ENCODE measurements around the gene TMEM154. TPM values are rescaled to one million over a fixed set of nuclear protein-coding genes. Genes with fewer than 3 reads are reported as not detected.

Gene TMEM154
- total RNA-seq, 1 experiment from 2014 or later: 23.3 TPM

GRCh38 chr4:152700151-152700550, 20.4 kb upstream of the TMEM154 start:
- Mint-ChIP-seq H3K9me3 (ENCODE audit: low read depth, unreplicated experiment) (peaks cover 9% of the 10 kb centered on the region), H3K36me3 (ENCODE audit: insufficient read depth, unreplicated experiment) (no peaks in the 10 kb centered on the region), H3K4me1 (ENCODE audit: low read depth, unreplicated experiment) (peaks cover 18% of the 10 kb centered on the region), H3K4me3 (ENCODE audit: low read depth, unreplicated experiment) (no peak overlapping the region), H3K27ac (ENCODE audit: unreplicated experiment) (no peak overlapping the region), H3K27me3 (ENCODE audit: unreplicated experiment) (no peaks in the 10 kb centered on the region)
- TF ChIP-seq CTCF (IDR thresholded peaks at IDR 0.05; ENCODE audit: unreplicated experiment): no peak
- intact Hi-C loops (cut with micrococcal nuclease; ENCODE audit: unreplicated experiment): no loop called here
- no peak for DNase-seq
- BruUV-seq (replicated peaks): no TSS peak
- CTCF ChIA-PET: no interaction called here

- no TSS peak for BruUV-seq (replicated peaks)
- Mint-ChIP-seq H3K36me3 (ENCODE audit: insufficient read depth, unreplicated experiment) (no peaks in the 10 kb centered on the region), H3K4me3 (ENCODE audit: low read depth, unreplicated experiment) (no peak overlapping the region), H3K4me1 (ENCODE audit: low read depth, unreplicated experiment) (peaks cover 18% of the 10 kb centered on the region), H3K9me3 (ENCODE audit: low read depth, unreplicated experiment) (peaks cover 3% of the 10 kb centered on the region), H3K27me3 (ENCODE audit: unreplicated experiment) (no peaks in the 10 kb centered on the region), H3K27ac (ENCODE audit: unreplicated experiment) (no peak overlapping the region)
- no peak for DNase-seq
- intact Hi-C loops (cut with micrococcal nuclease; ENCODE audit: unreplicated experiment): no loop called here
- CTCF ChIA-PET: no interaction called here
- no peak for TF ChIP-seq CTCF (IDR thresholded peaks at IDR 0.05; ENCODE audit: unreplicated experiment)
Measured at GRCh38 chr4:152699313-152699712, 19.5 kb upstream of the TMEM154 start.

GRCh38 chr4:152698089-152698499, 18.3 kb upstream of the TMEM154 start:
- BruUV-seq (replicated peaks): no TSS peak
- Mint-ChIP-seq H3K27ac (ENCODE audit: unreplicated experiment) (peak overlapping the region; percentile 91), H3K4me3 (ENCODE audit: low read depth, unreplicated experiment) (no peak overlapping the region), H3K4me1 (ENCODE audit: low read depth, unreplicated experiment) (peaks cover 18% of the 10 kb centered on the region), H3K36me3 (ENCODE audit: insufficient read depth, unreplicated experiment) (no peaks in the 10 kb centered on the region), H3K9me3 (ENCODE audit: low read depth, unreplicated experiment) (peaks cover 3% of the 10 kb centered on the region), H3K27me3 (ENCODE audit: unreplicated experiment) (no peaks in the 10 kb centered on the region)
- no peak for DNase-seq
- CTCF ChIA-PET: no interaction called here
- intact Hi-C loops (cut with micrococcal nuclease; ENCODE audit: unreplicated experiment): no loop called here
- no peak for TF ChIP-seq CTCF (IDR thresholded peaks at IDR 0.05; ENCODE audit: unreplicated experiment)

GRCh38 chr4:152697284-152698088, 17.7 kb upstream of the TMEM154 start:
- Mint-ChIP-seq H3K36me3 (ENCODE audit: insufficient read depth, unreplicated experiment) (no peaks in the 10 kb centered on the region), H3K27me3 (ENCODE audit: unreplicated experiment) (no peaks in the 10 kb centered on the region), H3K27ac (ENCODE audit: unreplicated experiment) (peak overlapping the region; percentile 91), H3K4me1 (ENCODE audit: low read depth, unreplicated experiment) (peaks cover 18% of the 10 kb centered on the region), H3K9me3 (ENCODE audit: low read depth, unreplicated experiment) (peaks cover 3% of the 10 kb centered on the region), H3K4me3 (ENCODE audit: low read depth, unreplicated experiment) (peak overlapping the region; percentile 40)
- peak; percentile 21 for DNase-seq
- TF ChIP-seq CTCF (IDR thresholded peaks at IDR 0.05; ENCODE audit: unreplicated experiment): no peak
- intact Hi-C loops (cut with micrococcal nuclease; ENCODE audit: unreplicated experiment): no loop called here
- BruUV-seq (replicated peaks): TSS peak; percentile 88
- CTCF ChIA-PET: no interaction called here

All from Calu3 (cell line).